ENCODE data around the gene DYNLT3.
A peak's percentile ranks its signal among the peaks of the same experiment; 100 is the strongest.

The DYNLT3 gene

GRCh38 chrX:37873220-37873619, 25.8 kb upstream of the DYNLT3 start:
- H3K9me3 ChIP-seq (ENCODE audit: control insufficient read depth, low read length): no peaks in the 10 kb centered on the region
- H3K4me3 ChIP-seq (ENCODE audit: insufficient read depth, low read depth, low read length): no peak overlapping the region
- H3K27ac ChIP-seq (ENCODE audit: insufficient read depth, low read depth, low read length, poor library complexity, severe bottlenecking): no peak overlapping the region
- no peaks in the 10 kb centered on the region for H3K36me3 ChIP-seq (ENCODE audit: control insufficient read depth, insufficient read depth, low read length)
- H3K27me3 ChIP-seq (ENCODE audit: control insufficient read depth, insufficient read depth, low read length, poor library complexity, severe bottlenecking): no peaks in the 10 kb centered on the region
- no peaks in the 10 kb centered on the region for H3K4me1 ChIP-seq (ENCODE audit: control insufficient read depth, insufficient read depth, low read length)
- 100% methylated on average over 1 of the region's 1 CpG for WGBS, 2 experiments

DNA sequence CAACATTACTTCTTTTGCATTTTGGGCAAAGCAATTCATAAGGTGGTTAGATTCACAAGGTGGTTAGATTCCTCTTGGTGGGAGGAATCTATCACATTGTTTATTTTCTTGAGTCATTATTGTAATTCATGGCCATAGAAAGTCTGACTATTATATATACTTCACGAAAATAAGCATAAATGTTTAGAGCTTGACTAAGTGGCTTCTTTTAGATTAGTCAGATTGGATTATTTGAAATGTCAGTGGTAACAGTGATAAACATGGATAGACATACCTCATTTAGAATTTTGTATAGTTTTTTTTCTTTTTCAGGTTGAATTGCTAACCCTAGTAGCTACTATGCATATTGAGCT, 24.9 kb upstream of the DYNLT3 start:
- Histone ChIP-seq H3K27me3 (ENCODE audit: control insufficient read depth, insufficient read depth, low read length, poor library complexity, severe bottlenecking) (no peaks in the 10 kb centered on the region), H3K4me3 (ENCODE audit: insufficient read depth, low read depth, low read length) (no peak overlapping the region), H3K36me3 (ENCODE audit: control insufficient read depth, insufficient read depth, low read length) (no peaks in the 10 kb centered on the region), H3K4me1 (ENCODE audit: control insufficient read depth, insufficient read depth, low read length) (no peaks in the 10 kb centered on the region), H3K27ac (ENCODE audit: insufficient read depth, low read depth, low read length, poor library complexity, severe bottlenecking) (no peak overlapping the region), H3K9me3 (ENCODE audit: control insufficient read depth, low read length) (no peaks in the 10 kb centered on the region)
- 93% methylated on average over 1 of the region's 1 CpG; no CpG with 5 or more reads in 1 of the 2 experiments for WGBS, 2 experiments

- Histone ChIP-seq H3K36me3 (ENCODE audit: control insufficient read depth, insufficient read depth, low read length) (no peaks in the 10 kb centered on the region), H3K27ac (ENCODE audit: insufficient read depth, low read depth, low read length, poor library complexity, severe bottlenecking) (no peak overlapping the region), H3K4me1 (ENCODE audit: control insufficient read depth, insufficient read depth, low read length) (no peaks in the 10 kb centered on the region), H3K9me3 (ENCODE audit: control insufficient read depth, low read length) (no peaks in the 10 kb centered on the region), H3K27me3 (ENCODE audit: control insufficient read depth, insufficient read depth, low read length, poor library complexity, severe bottlenecking) (no peaks in the 10 kb centered on the region), H3K4me3 (ENCODE audit: insufficient read depth, low read depth, low read length) (no peak overlapping the region)
- 80 to 83% methylated on average over 2 of the region's 4 CpGs for WGBS, 2 experiments
Measured at GRCh38 chrX:37871626-37872302, 24.4 kb upstream of the DYNLT3 start.

GRCh38 chrX:37867536-37868153, 20.3 kb upstream of the DYNLT3 start:
- H3K27ac ChIP-seq (ENCODE audit: insufficient read depth, low read depth, low read length, poor library complexity, severe bottlenecking): no peak overlapping the region
- H3K4me3 ChIP-seq (ENCODE audit: insufficient read depth, low read depth, low read length): no peak overlapping the region
- H3K4me1 ChIP-seq (ENCODE audit: control insufficient read depth, insufficient read depth, low read length): no peaks in the 10 kb centered on the region
- 97 to 100% methylated on average over 3 of the region's 3 CpGs for WGBS, 2 experiments
- no peaks in the 10 kb centered on the region for H3K36me3 ChIP-seq (ENCODE audit: control insufficient read depth, insufficient read depth, low read length)
- H3K27me3 ChIP-seq (ENCODE audit: control insufficient read depth, insufficient read depth, low read length, poor library complexity, severe bottlenecking): no peaks in the 10 kb centered on the region
- H3K9me3 ChIP-seq (ENCODE audit: control insufficient read depth, low read length): no peaks in the 10 kb centered on the region

- Histone ChIP-seq H3K4me3 (ENCODE audit: insufficient read depth, low read depth, low read length) (no peak overlapping the region), H3K36me3 (ENCODE audit: control insufficient read depth, insufficient read depth, low read length) (no peaks in the 10 kb centered on the region), H3K4me1 (ENCODE audit: control insufficient read depth, insufficient read depth, low read length) (no peaks in the 10 kb centered on the region), H3K27me3 (ENCODE audit: control insufficient read depth, insufficient read depth, low read length, poor library complexity, severe bottlenecking) (no peaks in the 10 kb centered on the region), H3K9me3 (ENCODE audit: control insufficient read depth, low read length) (no peaks in the 10 kb centered on the region), H3K27ac (ENCODE audit: insufficient read depth, low read depth, low read length, poor library complexity, severe bottlenecking) (no peak overlapping the region)
- 64 to 84% methylated on average over 2 of the region's 3 CpGs for WGBS, 2 experiments
Measured at GRCh38 chrX:37863728-37864127, 16.4 kb upstream of the DYNLT3 start.

GRCh38 chrX:37862851-37863250, 15.5 kb upstream of the DYNLT3 start:
- no peak overlapping the region for H3K4me3 ChIP-seq (ENCODE audit: insufficient read depth, low read depth, low read length)
- no peaks in the 10 kb centered on the region for H3K9me3 ChIP-seq (ENCODE audit: control insufficient read depth, low read length)
- no peaks in the 10 kb centered on the region for H3K27me3 ChIP-seq (ENCODE audit: control insufficient read depth, insufficient read depth, low read length, poor library complexity, severe bottlenecking)
- no peak overlapping the region for H3K27ac ChIP-seq (ENCODE audit: insufficient read depth, low read depth, low read length, poor library complexity, severe bottlenecking)
- H3K36me3 ChIP-seq (ENCODE audit: control insufficient read depth, insufficient read depth, low read length): no peaks in the 10 kb centered on the region
- no peaks in the 10 kb centered on the region for H3K4me1 ChIP-seq (ENCODE audit: control insufficient read depth, insufficient read depth, low read length)

DNA sequence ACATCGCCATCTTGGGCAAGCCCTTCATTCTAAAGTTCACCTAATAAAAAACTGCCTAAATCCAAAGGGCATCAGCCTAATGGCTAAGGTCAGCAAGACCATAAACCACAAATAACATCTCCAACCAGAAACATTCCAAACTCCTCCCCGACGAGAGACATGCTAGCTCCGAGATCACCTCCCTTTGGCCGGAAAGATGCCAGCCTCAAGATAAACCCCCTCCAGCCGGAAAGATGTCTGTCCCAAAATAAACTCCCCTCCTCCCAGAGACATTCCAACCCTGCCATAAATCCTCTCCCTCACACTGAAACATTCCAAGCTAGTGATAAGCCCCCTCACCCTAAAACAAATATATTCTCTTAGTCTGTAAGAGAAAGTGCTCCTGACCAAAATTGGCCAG, 13.3 kb upstream of the DYNLT3 start:
- Histone ChIP-seq H3K27me3 (ENCODE audit: control insufficient read depth, insufficient read depth, low read length, poor library complexity, severe bottlenecking) (no peaks in the 10 kb centered on the region), H3K36me3 (ENCODE audit: control insufficient read depth, insufficient read depth, low read length) (no peaks in the 10 kb centered on the region), H3K9me3 (ENCODE audit: control insufficient read depth, low read length) (no peaks in the 10 kb centered on the region), H3K4me1 (ENCODE audit: control insufficient read depth, insufficient read depth, low read length) (no peaks in the 10 kb centered on the region), H3K27ac (ENCODE audit: insufficient read depth, low read depth, low read length, poor library complexity, severe bottlenecking) (no peak overlapping the region), H3K4me3 (ENCODE audit: insufficient read depth, low read depth, low read length) (no peak overlapping the region)
- 92 to 95% methylated on average over 5 to 6 of the region's 6 CpGs for WGBS, 2 experiments

DNA sequence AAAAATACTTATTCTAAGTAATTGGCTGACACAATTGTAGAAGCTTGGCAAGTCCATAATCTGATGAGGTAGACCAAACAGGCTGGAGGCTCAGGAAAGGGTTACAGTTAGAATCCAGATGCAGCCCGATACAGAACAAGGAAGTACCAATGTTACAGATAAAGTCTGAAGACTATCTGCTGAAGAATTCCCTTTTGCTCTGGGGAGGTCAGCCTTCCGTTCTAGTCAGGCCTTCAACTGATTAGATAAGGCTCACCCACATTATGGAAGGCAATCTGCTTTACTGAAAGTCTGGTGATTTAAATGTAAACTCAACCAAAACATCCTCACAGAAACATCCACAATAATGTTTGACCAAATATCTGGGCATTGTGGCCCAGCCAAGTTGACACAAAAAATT, 7.4 kb upstream of the DYNLT3 start:
- no peaks in the 10 kb centered on the region for H3K27me3 ChIP-seq (ENCODE audit: control insufficient read depth, insufficient read depth, low read length, poor library complexity, severe bottlenecking)
- H3K36me3 ChIP-seq (ENCODE audit: control insufficient read depth, insufficient read depth, low read length): no peaks in the 10 kb centered on the region
- no peaks in the 10 kb centered on the region for H3K4me1 ChIP-seq (ENCODE audit: control insufficient read depth, insufficient read depth, low read length)
- no peak overlapping the region for H3K27ac ChIP-seq (ENCODE audit: insufficient read depth, low read depth, low read length, poor library complexity, severe bottlenecking)
- 89 to 93% methylated on average over 2 of the region's 2 CpGs for WGBS, 2 experiments
- H3K9me3 ChIP-seq (ENCODE audit: control insufficient read depth, low read length): no peaks in the 10 kb centered on the region
- H3K4me3 ChIP-seq (ENCODE audit: insufficient read depth, low read depth, low read length): no peak overlapping the region

DNA sequence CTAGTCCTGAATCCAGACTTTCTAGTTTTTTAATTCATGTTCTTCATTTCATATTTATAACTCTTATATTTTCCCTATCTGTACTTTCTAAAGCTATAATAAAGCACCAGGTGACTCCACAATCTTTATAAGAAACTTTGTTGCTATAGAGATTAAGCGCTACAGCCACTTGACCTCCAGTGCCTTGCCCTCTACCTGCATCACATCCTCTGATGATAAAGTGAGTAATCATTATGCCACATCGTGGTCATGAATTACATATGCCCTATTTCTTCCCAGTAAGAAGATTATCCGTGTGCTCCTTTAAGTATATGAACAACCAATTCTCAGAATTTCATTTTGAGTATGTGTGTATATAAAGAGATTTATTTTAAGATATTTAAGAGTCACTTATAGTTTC, 6.8 kb upstream of the DYNLT3 start:
- Histone ChIP-seq H3K36me3 (ENCODE audit: control insufficient read depth, insufficient read depth, low read length) (no peaks in the 10 kb centered on the region), H3K9me3 (ENCODE audit: control insufficient read depth, low read length) (no peaks in the 10 kb centered on the region), H3K27me3 (ENCODE audit: control insufficient read depth, insufficient read depth, low read length, poor library complexity, severe bottlenecking) (no peaks in the 10 kb centered on the region), H3K4me3 (ENCODE audit: insufficient read depth, low read depth, low read length) (no peak overlapping the region), H3K4me1 (ENCODE audit: control insufficient read depth, insufficient read depth, low read length) (no peaks in the 10 kb centered on the region), H3K27ac (ENCODE audit: insufficient read depth, low read depth, low read length, poor library complexity, severe bottlenecking) (no peak overlapping the region)
- 100% methylated on average over 1 of the region's 3 CpGs; no CpG with 5 or more reads in 1 of the 2 experiments for WGBS, 2 experiments

GRCh38 chrX:37847733-37848197, 394 bp upstream of the DYNLT3 start:
- no peaks in the 10 kb centered on the region for H3K4me1 ChIP-seq (ENCODE audit: control insufficient read depth, insufficient read depth, low read length)
- H3K4me3 ChIP-seq (ENCODE audit: insufficient read depth, low read depth, low read length): peak overlapping the region; percentile 58
- no peaks in the 10 kb centered on the region for H3K27me3 ChIP-seq (ENCODE audit: control insufficient read depth, insufficient read depth, low read length, poor library complexity, severe bottlenecking)
- no peak overlapping the region for H3K27ac ChIP-seq (ENCODE audit: insufficient read depth, low read depth, low read length, poor library complexity, severe bottlenecking)
- H3K9me3 ChIP-seq (ENCODE audit: control insufficient read depth, low read length): no peaks in the 10 kb centered on the region
- H3K36me3 ChIP-seq (ENCODE audit: control insufficient read depth, insufficient read depth, low read length): no peaks in the 10 kb centered on the region
- 56 to 64% methylated on average over 4 of the region's 5 CpGs for WGBS, 2 experiments

Data from ectodermal cell (in vitro differentiated cells).